HK-2 (cell line): ENCODE results near the gene NDRG3.

ENCODE experiments used
- DNase-seq: peaks from one replicate; pipeline ENCODE4 v3.0.0-alpha.2; 2018; ENCODE audit not compliant: unreplicated experiment

Gene NDRG3

DNA sequence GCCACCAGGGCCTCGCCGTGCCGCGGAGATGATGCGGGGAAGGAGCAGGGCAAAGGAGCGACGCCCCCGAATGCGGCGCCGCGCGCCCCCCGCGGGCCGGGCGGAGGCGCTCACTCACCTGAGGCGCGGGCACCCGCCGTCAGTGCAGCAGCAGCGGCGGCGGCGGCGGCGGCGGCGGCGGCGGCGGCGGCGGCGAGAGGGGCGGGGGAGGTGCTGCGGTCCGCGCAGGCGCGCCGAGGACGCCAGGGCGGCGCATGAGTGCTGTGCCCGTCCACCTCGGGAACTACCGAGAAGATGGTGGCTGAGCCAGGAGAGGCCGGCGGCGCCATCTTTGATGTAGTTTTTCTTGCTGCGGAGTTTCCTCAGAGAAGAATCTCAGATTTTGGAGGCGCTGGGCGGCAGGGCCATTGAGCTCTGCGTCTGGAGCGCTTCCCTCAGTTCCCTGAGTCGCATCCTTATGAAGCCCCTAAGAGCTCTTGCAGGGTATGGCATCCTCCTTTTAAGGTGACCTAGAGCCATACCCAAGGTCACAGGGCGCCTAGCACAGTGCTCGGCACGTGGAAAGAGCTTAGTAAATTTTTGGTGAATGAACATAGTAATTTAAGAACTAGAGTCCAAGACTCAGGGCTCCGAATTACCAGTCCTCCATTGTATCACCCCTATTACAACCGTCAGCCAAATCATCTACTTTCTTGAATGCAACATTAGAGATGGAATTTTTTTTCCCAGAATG, at the start of gene NDRG3:
NDRG3 (minus strand) TSS at position 164 of the 733 bp plus-strand sequence. CDS start 24,355 bp downstream, outside the sequence.
- DNase-seq, result peak; percentile 95

DNA sequence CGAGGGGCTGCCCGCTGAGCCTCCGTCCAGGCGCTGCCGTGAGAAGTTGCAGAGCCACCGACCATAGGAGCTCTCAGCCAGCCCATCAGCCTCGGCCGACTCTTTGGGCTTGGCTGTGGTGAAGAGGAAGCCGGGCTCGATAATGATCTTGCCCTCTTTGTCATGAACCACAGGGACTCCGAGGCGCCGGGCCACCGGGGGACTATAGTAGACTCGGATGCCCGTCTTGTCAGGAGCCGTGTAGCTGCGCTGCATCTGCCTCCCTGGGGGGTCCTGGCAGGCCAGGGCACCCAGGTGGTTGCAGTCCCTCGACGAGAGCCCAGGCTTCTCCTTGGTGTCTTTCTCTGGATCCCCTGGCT, 48.2 kb upstream of the NDRG3 start:
- no peak for DNase-seq

- DNase-seq, result no peak
Observed at GRCh38 chr20:36793294-36794115, 47.6 kb upstream of the NDRG3 start.

- DNase-seq, result peak; percentile 82
Observed at GRCh38 chr20:36792422-36792821, 46.5 kb upstream of the NDRG3 start.

GRCh38 chr20:36791862-36792261, 46.0 kb upstream of the NDRG3 start:
- DNase-seq, result no peak

- DNase-seq, result no peak
Observed at GRCh38 chr20:36786663-36787062, 40.8 kb upstream of the NDRG3 start.

GRCh38 chr20:36786246-36786645, 40.4 kb upstream of the NDRG3 start:
- no peak for DNase-seq

- no peak for DNase-seq
Observed at GRCh38 chr20:36785308-36785707, 39.4 kb upstream of the NDRG3 start.

- no peak for DNase-seq
Observed at GRCh38 chr20:36784900-36785299, 39.0 kb upstream of the NDRG3 start.

- DNase-seq, result no peak
Observed at GRCh38 chr20:36784116-36784515, 38.2 kb upstream of the NDRG3 start.

GRCh38 chr20:36779656-36780025, 33.8 kb upstream of the NDRG3 start:
- no peak for DNase-seq

DNA sequence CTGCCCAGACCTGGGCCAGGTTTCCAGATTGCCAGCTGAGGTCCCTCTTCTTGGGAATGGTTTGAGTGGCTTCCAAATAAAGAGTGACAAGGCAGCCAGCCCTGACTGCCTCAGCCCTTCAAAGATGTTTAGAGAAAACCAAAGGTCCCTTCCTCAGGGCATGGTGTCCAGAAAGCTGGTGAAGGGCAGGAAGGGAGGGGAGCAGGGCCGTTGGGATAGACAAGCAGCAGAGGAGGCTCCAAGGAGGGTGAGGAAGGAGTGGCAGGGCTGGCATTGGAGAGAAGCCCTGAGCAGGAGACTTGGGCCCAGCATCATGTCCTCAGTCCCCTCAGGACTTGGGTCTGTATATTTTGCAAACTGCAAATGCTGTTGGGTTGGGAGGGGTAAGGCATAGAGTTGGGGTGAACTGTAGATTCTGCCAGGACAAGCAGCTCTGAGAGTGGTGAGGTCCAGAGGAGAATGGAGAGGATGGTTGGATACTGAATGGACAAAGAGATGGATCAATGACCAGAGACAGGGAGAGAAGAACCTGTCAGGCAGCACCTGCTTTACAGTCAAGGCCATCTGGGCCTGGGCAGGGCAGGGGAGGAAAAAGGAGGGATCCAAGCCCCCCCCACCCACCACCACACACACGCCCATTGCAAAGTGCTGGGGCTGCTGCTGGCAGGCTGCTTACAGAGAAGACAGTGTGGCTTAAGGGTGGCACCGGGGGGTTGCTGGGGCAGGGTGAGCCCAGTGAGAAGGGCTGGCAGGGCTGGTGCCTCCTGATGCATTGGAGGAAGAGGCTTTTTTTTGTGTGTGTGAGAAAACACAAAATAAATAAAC, 33.2 kb upstream of the NDRG3 start:
- no peak for DNase-seq

GRCh38 chr20:36777576-36777975, 31.7 kb upstream of the NDRG3 start:
- no peak for DNase-seq

DNA sequence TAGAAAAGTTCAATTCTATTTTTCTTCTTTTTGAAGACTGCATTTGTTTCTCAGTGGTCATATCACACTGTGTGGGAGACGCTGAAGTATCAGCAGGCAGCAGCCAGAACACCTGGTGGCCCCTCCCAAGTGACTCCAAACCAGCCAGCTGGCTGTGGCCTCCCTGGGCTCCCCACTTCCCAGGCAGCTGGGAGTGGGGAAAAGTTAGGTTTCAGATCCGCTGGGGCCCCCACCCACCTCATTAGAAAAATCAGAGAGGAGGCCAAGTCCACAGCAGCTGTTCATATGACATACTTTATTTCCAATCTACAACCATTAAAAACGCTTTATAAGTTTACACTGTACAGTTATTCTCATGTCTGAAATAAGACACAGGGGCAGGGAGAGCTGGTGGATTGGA, 31.3 kb upstream of the NDRG3 start:
- no peak for DNase-seq

- DNase-seq, result no peak
Observed at GRCh38 chr20:36775826-36776225, 29.9 kb upstream of the NDRG3 start.

GRCh38 chr20:36775196-36775595, 29.3 kb upstream of the NDRG3 start:
- no peak for DNase-seq

DNA sequence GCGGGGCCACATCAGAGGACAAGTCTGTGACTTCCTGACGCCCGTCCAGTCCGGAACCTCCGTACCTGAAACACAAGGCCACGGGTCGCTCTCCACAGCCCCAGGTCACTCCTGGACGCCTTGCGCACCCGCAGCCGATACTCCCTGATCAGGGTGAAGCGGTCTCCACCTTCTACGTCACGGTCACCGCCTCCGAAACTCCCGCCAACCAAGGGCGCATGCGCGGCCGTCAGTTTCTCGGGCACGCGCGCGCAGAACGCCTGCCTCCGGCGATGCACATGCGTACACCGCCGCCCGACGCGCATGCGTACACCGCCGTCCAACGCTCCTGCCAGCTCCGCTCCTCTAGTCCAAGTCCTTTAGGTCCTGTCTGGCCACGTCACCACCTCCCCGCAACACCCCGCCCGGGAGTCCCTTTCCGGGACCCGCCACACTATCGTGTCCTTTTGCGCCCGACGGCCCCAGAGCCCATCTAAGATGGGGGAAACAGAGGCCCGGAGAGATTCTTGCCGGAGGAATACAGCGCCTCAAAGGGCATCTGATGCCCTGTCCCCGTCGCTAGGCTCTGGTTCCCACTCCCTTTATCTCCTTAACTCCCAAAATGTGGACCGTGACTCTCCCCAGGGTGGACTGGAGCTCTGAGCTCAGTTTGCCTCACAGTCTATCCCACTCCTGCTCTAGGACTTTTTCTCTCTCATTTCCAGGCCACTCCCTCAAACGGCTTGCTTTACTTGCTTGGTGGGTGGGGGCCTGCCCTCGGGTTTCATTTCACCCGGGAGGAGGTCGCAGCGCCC, 27.9 kb upstream of the NDRG3 start, which contains the start of gene DSN1:
DSN1 (minus strand) TSS at position 167 of the 794 bp plus-strand sequence. CDS start 2,305 bp downstream, outside the sequence.
- DNase-seq, result peak; percentile 100

- no peak for DNase-seq
Observed at GRCh38 chr20:36773107-36773596, 27.3 kb upstream of the NDRG3 start.

GRCh38 chr20:36770680-36771079, 24.8 kb upstream of the NDRG3 start:
- no peak for DNase-seq

DNA sequence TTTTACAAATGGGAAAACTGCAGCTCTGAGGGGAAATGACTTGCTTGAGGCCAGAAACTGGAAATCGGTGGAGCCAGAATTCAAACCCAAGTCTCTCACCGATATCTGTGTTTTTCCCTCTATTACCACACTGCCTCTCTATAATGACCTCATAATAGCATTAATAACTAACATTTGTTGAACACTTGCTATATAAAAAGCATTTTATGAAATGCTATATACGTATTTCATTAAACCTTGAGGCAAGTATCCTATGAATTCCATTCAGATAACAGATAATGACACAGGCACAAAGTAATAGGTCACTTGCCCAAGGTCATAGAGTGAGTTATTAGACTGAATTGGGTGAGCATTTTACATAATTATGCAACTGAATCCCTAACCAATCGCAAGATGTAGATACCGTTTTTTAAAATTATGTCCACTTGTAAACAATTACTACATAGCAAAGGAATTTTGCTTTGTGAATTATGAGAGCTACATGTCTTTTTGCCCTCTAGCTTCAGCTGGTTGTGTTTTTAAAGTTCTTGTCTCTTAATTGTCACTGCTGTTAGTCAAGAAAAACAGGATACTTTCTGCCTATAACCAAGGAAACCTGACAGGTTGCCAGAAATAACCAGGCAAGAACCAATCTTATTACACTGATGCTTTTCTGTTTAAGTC, 23.0 kb upstream of the NDRG3 start:
- DNase-seq, result no peak

- no peak for DNase-seq
Observed at GRCh38 chr20:36761125-36761524, 15.2 kb upstream of the NDRG3 start.
